NCI-H82 treated with DMSO at 0.1 percent for 48 hours (cell line): ENCODE data around the gene ZNF214.
A peak's percentile ranks its signal among the peaks of the same experiment; 100 is the strongest.

Experiments
- DNase-seq: peaks from one replicate; lab custom pipeline; 2025; ENCODE audit not compliant: unreplicated experiment; lab: John Stamatoyannopoulos, UW

Gene ZNF214

GRCh38 chr11:7020183-7020917 lies at the start of gene ZNF214, which contains the start of gene NLRP14:
Gene ZNF214 (minus strand): TSS chr11:7020346. CDS start chr11:7002835, 17,511 bp downstream.
Gene NLRP14 (plus strand): TSS chr11:7020479. CDS start chr11:7038587, 18,108 bp downstream.
- DNase-seq: peak; percentile 66

- no peak for DNase-seq
Measured at GRCh38 chr11:7062534-7062933, 42.4 kb upstream of the ZNF214 start.

GRCh38 chr11:7060868-7061267 lies 40.7 kb upstream of the ZNF214 start:
- DNase-seq: no peak

DNA sequence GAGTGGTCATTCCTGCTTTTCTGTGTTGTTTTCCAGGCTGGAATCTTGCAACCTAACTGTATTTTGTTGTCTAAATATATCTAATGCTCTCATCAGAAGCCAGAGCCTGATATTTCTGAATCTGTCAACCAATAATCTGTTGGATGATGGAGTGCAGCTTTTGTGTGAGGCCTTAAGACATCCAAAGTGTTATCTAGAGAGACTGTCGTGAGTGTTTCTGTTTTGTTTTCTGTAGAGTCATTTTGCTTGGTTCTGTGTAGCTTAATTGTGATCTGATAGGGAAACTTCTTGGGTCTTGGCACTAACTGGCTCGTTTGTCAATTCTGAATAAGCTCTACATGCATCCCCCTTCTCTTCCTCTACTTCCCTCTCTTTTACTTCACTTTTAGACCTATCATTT lies 37.5 kb upstream of the ZNF214 start:
- no peak for DNase-seq

DNA sequence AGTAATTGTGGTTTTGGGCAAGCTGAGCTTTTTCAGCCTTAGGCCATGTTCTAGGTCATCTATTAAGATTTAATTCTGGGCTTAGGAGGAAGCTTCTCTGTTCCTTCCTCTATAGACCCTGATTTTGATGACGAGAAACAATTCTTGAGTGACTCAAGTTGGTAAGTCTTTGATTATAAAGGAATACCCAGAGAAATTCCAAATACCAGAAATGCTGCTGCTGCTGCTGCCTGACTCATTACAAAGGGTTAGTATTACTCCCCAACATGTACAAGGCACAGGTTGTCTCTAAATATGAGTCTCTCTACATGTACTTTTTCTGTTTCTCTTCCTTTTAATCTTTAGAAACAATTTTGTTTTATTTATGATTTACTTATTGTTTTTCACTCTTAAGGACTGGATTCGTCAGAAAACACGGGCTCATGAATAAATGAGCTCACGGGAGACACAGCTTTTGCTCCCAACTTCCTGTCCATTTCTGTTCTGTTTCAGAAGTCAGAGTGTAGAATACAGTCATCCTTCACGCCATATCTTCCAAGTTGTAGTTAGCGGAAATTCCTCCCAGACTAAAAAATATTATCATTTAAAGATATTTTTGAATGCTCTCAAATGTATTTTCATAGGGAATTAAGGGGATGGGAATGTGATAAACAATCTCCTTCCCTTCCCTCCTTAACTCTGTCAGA lies 36.8 kb upstream of the ZNF214 start:
- DNase-seq: no peak

- DNase-seq: no peak
Measured at GRCh38 chr11:7050191-7050590, 30.0 kb upstream of the ZNF214 start.

DNA sequence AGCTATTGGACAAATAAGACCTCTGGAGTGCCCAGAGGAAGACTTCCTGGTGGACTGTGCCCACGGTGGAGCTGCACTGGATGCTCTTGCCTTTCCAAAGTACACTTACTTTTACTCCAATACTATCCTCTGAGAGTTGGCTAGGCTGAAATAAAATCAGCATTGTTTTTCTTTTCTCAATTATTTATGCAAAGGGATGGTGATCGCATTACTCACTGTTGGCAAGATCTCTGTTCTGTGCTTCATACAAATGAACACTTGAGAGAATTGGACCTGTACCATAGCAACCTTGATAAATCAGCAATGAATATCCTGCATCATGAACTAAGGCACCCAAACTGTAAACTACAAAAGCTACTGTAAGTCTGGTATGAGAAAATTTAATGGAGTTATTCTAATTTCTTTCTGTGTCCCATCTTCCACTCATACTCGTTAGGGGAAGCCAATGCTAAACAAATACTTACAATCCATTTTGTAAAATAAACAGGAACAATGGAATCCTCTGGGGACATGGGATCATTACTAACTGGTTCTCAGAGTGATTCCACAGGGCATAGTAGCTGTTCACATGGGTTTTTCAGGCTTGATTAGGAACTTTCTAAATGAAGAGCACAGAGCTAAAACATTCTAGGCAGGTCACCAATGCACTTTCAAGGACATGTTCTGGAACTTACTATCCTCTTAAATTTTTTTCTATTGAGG lies 26.5 kb upstream of the ZNF214 start:
- no peak for DNase-seq

DNA sequence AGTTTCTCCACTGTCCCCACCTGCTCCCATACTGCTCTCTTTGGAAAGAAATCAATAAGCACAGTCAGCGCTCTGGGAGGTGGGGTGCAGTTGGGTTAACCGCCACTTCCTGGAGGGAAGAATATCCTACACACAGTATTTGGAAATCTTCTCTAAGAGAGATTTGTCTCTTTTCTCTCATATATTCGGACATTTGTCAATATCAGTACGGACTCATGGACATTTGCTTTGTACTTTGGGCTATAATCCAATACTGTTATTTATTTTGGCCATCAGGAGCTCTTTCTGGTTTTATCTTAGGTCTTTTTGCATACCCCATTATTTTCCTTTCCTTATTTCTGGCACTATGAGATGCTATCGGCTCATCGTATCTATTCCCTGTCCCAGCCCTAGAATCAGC lies 13.9 kb upstream of the ZNF214 start:
- DNase-seq: no peak

- DNase-seq: no peak
Measured at GRCh38 chr11:7032692-7033091, 12.5 kb upstream of the ZNF214 start.

- no peak for DNase-seq
Measured at GRCh38 chr11:7031471-7031871, 11.3 kb upstream of the ZNF214 start.

DNA sequence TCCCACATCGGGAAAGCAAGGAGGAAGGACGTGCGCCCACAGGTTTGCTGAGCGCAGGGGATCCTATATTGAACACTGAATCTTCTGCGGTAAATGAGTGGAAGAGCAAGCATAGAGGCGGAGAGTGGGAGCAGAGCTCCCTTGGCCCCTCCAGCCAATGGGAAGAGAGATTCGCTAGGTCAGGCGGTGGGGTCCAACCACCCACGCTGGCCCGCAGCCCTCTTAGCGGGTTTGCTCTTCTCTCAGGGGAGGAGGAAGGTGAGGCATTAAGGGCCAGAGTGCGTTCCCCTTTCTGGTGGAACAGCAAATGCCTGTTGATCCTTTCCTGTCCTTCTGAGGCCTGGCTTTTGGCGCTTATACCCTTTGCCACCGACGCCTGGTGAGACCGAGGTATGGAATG lies 10.7 kb upstream of the ZNF214 start:
- no peak for DNase-seq

DNA sequence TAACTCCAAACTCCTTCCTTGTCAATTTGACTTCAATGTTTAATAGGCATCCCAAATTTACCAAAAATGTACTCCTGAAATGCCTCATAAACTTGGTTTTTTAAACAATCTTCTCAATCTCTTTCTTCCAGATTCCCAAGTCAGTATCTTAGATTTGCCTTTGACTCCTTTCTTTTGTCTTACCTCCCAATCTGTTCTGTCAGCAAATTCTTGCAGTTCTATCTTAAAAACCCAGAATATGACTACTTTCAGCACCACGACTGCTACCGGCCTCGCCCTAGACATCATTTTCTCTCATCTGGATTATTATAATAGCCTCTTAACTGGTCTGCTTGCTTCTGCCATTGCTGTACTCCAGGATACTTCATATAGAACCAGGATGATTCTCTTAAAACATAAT lies 8.0 kb upstream of the ZNF214 start:
- DNase-seq: no peak

- no peak for DNase-seq
Measured at GRCh38 chr11:7021318-7021717, 1.2 kb upstream of the ZNF214 start.

DNA sequence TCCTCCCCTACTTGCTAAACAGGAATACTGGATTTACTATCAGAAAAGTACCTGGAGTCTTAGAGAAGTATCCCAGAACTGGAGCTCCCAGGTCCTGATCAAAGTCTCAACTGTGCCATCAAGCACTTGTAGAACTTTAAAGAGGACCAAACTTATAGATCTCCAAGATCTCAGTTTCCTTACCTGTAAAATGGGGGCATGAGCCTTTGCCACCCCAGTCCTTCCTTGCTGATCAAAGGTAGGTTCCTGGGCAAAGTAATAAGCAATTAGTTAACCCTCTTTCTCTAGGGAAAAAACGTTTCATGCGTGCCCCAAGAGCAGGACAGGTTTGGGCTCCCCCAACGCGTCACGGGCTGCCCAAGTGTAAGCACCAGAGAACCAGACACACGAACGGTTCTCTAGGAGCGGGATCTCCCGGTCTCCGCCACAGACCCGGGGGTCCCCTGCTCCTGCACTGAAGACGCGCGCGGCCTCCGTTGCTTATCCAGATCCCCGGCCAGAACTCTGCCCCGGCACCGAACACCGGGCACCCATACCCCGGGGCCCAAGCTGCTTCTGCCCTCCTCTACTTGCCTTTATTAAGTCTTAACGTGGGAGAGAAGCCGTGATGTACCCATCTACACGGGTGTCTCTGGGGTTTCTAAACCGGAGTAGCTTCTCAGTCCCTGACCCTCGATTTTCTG lies 505 bp downstream of the ZNF214 start:
- DNase-seq: no peak

DNA sequence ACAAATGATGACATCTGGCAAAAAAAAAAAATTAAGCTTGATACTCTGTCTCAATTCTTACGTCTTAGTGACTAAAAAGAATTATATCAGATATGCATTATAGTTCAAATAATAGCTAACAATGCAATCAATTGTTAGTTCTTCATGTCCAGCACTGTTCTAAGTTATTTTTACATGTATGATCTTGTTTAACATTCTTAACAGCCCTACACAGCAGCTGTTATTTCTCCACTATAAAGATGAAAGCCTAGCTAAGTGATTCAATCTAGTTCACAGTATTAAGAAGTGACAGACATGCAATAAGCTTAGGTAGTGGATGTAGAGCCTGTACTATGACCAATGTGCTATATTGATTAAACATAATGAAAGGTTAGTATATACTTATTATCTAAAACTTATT lies 4.1 kb downstream of the ZNF214 start:
- no peak for DNase-seq

DNA sequence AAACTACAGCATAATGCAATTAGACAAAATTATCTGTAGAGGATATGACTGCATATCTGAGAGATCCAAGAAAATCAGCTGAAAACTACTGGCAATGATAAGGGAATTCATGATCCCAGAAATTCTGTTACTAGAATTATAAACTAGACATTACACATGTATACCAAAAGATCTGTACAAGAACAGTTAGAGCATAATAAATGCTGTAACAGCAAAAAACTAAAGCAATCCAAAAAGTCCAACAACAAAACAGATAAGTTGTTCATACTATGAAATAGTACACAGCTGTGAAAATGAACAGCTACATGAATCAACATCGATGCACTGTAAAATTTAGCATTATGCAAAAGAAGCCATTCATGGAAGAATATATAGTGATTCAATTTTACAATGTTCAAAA lies 6.0 kb downstream of the ZNF214 start:
- no peak for DNase-seq

GRCh38 chr11:7004482-7004881 lies 15.7 kb downstream of the ZNF214 start:
- no peak for DNase-seq

DNA sequence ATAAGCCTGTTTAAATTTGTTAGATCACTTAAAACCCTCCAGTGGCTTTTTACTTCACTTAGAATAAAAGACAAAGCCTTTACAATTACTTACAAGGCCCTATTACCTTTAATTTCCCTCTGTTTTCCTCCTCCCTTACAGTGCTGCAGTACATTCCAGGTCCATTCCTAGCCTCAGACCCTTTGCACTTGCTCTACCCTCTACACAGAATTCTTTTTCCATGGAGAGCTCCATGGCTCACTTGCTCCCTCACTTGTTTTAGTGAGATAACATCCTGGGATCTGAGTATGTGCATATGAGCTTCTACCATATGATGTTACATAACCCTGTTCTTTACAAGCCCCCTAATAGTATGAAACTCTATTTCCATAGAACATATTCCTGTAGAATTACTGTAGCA lies 24.4 kb downstream of the ZNF214 start:
- DNase-seq: no peak

GRCh38 chr11:6992457-6993417 lies 27.4 kb downstream of the ZNF214 start:
- DNase-seq: no peak

DNA sequence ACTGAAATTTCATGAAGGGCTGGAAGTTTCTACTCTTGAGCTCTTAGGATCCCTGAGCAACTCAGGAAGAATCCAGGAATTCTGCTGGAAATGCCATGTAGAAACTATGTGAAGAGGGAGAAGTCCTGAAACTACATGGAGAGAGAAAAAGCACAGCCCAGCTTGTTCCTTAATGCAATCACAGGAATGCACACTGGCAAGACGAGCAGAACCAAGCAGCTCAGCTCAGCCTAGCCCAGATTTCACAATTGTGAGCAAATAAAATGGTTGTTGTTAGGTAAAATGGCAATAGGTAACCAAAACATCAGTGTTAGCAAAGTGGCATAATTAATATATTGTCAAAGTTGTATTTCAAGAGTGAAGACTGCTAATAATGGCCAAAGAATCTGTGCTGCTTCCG lies 28.1 kb downstream of the ZNF214 start:
- DNase-seq: no peak
